ENCODE data around the gene HS3ST6. TPM values are rescaled to one million over a fixed set of nuclear protein-coding genes. Genes with fewer than 3 reads are reported as not detected.
A peak's percentile ranks its signal among the peaks of the same experiment; 100 is the strongest.

Gene HS3ST6
- total and polyA plus RNA-seq, 9 of the 15 experiments (the other 6 are each of a cell fraction or from before 2014, with no cell fraction given): not detected

DNA sequence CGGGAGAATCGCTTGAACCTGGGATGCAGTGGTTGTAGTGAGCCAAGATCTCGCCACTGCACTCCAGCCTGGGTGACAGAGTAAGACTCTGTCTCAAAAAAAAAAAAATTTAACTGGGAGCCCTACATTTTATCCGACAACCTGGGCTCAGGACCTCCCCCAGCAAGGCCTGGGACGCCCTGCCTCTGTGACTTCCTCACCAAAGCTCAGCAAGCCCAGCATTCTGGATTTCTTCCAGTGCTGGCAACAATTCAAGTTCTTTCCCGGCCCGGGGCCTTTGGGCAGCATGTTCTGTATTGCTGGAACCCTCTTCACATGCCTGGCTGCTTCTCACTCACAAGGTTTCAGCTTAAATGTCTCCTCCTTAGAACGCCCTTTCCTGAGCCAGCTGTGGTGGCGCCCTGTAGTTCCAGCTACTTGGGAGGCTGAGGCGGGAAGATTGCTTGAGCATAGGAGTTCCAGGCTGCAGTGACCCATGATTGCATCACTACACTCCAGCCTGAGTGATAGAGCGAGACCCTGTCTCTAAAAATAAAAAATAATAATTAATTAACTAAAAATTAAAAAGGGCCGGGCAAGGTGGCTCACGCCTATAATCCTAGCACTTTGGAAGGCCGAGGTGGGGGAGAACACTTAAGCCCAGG lies 30.4 kb downstream of the HS3ST6 start (continued):
- TF ChIP-seq, protein P1, sequence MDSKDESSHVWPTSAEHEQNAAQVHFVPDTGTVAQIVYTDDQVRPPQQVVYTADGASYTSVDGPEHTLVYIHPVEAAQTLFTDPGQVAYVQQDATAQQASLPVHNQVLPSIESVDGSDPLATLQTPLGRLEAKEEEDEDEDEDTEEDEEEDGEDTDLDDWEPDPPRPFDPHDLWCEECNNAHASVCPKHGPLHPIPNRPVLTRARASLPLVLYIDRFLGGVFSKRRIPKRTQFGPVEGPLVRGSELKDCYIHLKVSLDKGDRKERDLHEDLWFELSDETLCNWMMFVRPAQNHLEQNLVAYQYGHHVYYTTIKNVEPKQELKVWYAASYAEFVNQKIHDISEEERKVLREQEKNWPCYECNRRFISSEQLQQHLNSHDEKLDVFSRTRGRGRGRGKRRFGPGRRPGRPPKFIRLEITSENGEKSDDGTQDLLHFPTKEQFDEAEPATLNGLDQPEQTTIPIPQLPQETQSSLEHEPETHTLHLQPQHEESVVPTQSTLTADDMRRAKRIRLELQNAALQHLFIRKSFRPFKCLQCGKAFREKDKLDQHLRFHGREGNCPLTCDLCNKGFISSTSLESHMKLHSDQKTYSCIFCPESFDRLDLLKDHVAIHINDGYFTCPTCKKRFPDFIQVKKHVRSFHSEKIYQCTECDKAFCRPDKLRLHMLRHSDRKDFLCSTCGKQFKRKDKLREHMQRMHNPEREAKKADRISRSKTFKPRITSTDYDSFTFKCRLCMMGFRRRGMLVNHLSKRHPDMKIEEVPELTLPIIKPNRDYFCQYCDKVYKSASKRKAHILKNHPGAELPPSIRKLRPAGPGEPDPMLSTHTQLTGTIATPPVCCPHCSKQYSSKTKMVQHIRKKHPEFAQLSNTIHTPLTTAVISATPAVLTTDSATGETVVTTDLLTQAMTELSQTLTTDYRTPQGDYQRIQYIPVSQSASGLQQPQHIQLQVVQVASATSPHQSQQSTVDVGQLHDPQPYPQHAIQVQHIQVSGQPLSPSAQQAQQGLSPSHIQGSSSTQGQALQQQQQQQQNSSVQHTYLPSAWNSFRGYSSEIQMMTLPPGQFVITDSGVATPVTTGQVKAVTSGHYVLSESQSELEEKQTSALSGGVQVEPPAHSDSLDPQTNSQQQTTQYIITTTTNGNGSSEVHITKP (IDR thresholded peaks at IDR 0.05; ENCODE audit: partially characterized antibody): no peak
- TF ChIP-seq ZKSCAN1 (IDR thresholded peaks at IDR 0.05; ENCODE audit: low read depth, low read length): no peak

DNA sequence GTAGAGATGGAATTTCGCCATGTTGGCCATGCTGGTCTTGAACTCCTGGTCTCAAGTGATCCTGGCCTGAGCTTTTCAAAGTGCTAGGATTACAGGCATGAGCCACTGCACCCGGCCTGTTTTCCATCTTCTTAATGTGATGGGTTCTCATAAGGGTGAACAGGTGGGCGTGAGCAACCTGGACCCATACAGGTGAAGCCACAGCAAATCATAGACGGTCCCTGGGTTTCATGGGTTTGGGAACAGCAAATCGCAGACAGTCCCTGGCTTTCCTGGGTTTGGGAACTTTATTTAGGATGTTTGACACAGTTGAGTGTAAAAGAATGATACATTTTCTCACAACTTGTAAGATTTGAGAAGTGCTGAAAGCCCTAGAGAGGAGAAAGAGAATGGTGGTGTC lies 33.3 kb downstream of the HS3ST6 start:
- CTCF ChIA-PET (ENCODE audit: low intra/inter-chr PET ratio): no interaction called here
- FAIRE-seq: no peak
- no TSS peak for BruUV-seq (replicated peaks)
- H3K4me3 ChIP-seq: no peak overlapping the region
- POLR2A ChIA-PET: interaction anchor here (0.9 to 1.2 kb wide), 3 partner anchors 9 to 80 kb away, joined by 3 to 5 read pairs (median 5); partner anchors contain the start of genes MEIOB and RPS2
- H3K27ac ChIP-seq (ENCODE audit: extremely low read depth, low read depth, low read length): no peak overlapping the region
- H2AFZ ChIP-seq (ENCODE audit: low read depth, low read length): no peak overlapping the region
- no peaks in the 10 kb centered on the region for H3K79me2 ChIP-seq (ENCODE audit: control insufficient read depth, insufficient read depth, low read length)
- no peaks in the 10 kb centered on the region for H3K9me3 ChIP-seq (replicated peaks; ENCODE audit: control insufficient read depth, insufficient read depth, low read depth, low read length)
- DNase-seq (ENCODE audit: extremely low read depth in 1 of 4, low spot score in 3 of 4): peak in 1 of 4 experiments; percentile 4
- no peak for ATAC-seq
- H4K20me1 ChIP-seq (replicated peaks; ENCODE audit: control insufficient read depth, insufficient read depth, low read length): no peaks in the 10 kb centered on the region
- no peak overlapping the region for H3K9ac ChIP-seq (ENCODE audit: insufficient read depth in 1 of 2, low read depth in 2 of 2, low read length in 2 of 2)
- peaks cover 4 to 11% of the 10 kb centered on the region in 2 experiments; a peak in 4 of 5 replicates for H3K27me3 ChIP-seq (ENCODE audit: control insufficient read depth in 2 of 2, insufficient read depth in 2 of 2, low read length in 2 of 2)
- no peaks in the 10 kb centered on the region for H3K9me1 ChIP-seq (ENCODE audit: control insufficient read depth, insufficient read depth, low read length)
- no peak overlapping the region for H3K4me2 ChIP-seq (ENCODE audit: insufficient read depth, low read length)
- no peaks in the 10 kb centered on the region; a peak in 1 of 5 replicates for H3K4me1 ChIP-seq (replicated peaks in 1 of 2; ENCODE audit: control insufficient read depth in 2 of 2, insufficient read depth in 2 of 2, low read length in 2 of 2)
- intact Hi-C loops (cut with micrococcal nuclease) (no loop called here), in situ Hi-C loops (cut with MboI) (no loop called here)
- WGBS (ENCODE audit: insufficient coverage, low coverage, missing lambda C conversion rate): 16% methylated on average over 5 of the region's 5 CpGs
- no peaks in the 10 kb centered on the region for H3K36me3 ChIP-seq (ENCODE audit: control insufficient read depth, insufficient read depth, low read length)
- TF ChIP-seq POU5F1 (IDR thresholded peaks at IDR 0.05; ENCODE audit: borderline replicate concordance, low read depth, low read length, partially characterized antibody): no peak
- TF ChIP-seq, protein P2, sequence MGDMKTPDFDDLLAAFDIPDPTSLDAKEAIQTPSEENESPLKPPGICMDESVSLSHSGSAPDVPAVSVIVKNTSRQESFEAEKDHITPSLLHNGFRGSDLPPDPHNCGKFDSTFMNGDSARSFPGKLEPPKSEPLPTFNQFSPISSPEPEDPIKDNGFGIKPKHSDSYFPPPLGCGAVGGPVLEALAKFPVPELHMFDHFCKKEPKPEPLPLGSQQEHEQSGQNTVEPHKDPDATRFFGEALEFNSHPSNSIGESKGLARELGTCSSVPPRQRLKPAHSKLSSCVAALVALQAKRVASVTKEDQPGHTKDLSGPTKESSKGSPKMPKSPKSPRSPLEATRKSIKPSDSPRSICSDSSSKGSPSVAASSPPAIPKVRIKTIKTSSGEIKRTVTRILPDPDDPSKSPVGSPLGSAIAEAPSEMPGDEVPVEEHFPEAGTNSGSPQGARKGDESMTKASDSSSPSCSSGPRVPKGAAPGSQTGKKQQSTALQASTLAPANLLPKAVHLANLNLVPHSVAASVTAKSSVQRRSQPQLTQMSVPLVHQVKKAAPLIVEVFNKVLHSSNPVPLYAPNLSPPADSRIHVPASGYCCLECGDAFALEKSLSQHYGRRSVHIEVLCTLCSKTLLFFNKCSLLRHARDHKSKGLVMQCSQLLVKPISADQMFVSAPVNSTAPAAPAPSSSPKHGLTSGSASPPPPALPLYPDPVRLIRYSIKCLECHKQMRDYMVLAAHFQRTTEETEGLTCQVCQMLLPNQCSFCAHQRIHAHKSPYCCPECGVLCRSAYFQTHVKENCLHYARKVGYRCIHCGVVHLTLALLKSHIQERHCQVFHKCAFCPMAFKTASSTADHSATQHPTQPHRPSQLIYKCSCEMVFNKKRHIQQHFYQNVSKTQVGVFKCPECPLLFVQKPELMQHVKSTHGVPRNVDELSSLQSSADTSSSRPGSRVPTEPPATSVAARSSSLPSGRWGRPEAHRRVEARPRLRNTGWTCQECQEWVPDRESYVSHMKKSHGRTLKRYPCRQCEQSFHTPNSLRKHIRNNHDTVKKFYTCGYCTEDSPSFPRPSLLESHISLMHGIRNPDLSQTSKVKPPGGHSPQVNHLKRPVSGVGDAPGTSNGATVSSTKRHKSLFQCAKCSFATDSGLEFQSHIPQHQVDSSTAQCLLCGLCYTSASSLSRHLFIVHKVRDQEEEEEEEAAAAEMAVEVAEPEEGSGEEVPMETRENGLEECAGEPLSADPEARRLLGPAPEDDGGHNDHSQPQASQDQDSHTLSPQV (IDR thresholded peaks at IDR 0.05): no peak
- TF ChIP-seq, protein P3, sequence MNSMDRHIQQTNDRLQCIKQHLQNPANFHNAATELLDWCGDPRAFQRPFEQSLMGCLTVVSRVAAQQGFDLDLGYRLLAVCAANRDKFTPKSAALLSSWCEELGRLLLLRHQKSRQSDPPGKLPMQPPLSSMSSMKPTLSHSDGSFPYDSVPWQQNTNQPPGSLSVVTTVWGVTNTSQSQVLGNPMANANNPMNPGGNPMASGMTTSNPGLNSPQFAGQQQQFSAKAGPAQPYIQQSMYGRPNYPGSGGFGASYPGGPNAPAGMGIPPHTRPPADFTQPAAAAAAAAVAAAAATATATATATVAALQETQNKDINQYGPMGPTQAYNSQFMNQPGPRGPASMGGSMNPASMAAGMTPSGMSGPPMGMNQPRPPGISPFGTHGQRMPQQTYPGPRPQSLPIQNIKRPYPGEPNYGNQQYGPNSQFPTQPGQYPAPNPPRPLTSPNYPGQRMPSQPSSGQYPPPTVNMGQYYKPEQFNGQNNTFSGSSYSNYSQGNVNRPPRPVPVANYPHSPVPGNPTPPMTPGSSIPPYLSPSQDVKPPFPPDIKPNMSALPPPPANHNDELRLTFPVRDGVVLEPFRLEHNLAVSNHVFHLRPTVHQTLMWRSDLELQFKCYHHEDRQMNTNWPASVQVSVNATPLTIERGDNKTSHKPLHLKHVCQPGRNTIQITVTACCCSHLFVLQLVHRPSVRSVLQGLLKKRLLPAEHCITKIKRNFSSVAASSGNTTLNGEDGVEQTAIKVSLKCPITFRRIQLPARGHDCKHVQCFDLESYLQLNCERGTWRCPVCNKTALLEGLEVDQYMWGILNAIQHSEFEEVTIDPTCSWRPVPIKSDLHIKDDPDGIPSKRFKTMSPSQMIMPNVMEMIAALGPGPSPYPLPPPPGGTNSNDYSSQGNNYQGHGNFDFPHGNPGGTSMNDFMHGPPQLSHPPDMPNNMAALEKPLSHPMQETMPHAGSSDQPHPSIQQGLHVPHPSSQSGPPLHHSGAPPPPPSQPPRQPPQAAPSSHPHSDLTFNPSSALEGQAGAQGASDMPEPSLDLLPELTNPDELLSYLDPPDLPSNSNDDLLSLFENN (IDR thresholded peaks at IDR 0.05; ENCODE audit: low read depth in 2 of 2, low read length in 2 of 2): no peak
- no peak for TF ChIP-seq ZNF124 (CRISPR knock-in tag; IDR thresholded peaks at IDR 0.05)
- TF ChIP-seq KHSRP (IDR thresholded peaks at IDR 0.05): no peak
- no peak for TF ChIP-seq SMARCA5 (IDR thresholded peaks at IDR 0.05)
- no peak for TF ChIP-seq ZNF444 (CRISPR knock-in tag; IDR thresholded peaks at IDR 0.05)
